ENCODE results near the gene KIRREL3.
"Not testable (repeated sequence)": the region's sequence is repeated elsewhere in the genome, so short reads cannot be mapped to it uniquely, and the experiment has no call there.

KIRREL3 gene

DNA sequence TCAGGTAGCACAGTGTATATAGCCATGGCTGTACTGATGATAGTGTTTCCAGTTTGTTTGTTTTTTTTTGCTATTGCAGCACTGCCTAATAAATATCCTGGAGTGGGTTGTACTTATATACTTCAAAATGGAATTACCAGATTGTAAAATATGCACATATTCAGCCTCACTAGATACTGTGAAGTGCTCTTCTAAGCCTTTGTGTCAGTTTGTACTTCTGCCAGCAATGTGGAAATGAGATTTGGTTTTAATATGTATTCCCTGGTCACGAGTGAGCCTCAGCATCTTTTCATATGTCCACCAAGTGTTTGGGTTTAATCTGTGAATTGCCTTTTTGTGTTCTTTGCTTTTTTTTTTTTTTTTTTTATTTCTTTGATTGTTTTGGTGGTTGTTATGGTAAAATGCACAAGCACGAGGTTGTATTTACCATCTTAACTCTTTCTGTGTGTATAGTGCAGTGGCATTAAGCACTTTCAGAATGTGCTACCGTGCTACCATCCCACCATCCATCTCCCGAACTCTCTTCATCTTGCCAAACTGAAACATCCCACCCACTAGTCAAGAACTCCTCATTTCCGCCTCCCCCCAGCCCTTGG, 610.2 kb downstream of the KIRREL3 start:
- DNase-seq = no peak

DNA sequence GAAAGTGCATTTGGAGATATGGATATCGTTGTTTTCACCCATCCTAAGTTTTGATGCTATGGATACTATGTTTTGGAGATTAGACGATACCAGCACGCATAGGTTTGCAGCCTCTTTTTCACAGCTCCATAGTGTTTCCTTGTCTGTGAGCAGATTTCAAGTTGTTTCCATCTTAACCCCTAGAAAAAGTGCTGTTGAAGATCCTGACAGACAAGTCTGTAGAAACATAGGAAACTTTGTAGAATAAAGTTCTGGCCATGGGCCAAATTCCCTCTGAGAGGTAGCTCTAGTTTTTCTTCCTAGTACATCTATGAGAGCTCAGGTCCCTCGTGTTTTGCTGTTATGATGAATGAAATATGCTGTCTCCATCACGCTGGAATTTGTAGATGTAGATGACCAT, 612.7 kb downstream of the KIRREL3 start:
- no peak for DNase-seq

- DNase-seq = not testable (repeated sequence)
These were observed 613.9 kb downstream of the KIRREL3 start for GRCh38 chr11:126386729-126387071.

- DNase-seq = no peak
These were observed 614.4 kb downstream of the KIRREL3 start for GRCh38 chr11:126385991-126386728.

DNA sequence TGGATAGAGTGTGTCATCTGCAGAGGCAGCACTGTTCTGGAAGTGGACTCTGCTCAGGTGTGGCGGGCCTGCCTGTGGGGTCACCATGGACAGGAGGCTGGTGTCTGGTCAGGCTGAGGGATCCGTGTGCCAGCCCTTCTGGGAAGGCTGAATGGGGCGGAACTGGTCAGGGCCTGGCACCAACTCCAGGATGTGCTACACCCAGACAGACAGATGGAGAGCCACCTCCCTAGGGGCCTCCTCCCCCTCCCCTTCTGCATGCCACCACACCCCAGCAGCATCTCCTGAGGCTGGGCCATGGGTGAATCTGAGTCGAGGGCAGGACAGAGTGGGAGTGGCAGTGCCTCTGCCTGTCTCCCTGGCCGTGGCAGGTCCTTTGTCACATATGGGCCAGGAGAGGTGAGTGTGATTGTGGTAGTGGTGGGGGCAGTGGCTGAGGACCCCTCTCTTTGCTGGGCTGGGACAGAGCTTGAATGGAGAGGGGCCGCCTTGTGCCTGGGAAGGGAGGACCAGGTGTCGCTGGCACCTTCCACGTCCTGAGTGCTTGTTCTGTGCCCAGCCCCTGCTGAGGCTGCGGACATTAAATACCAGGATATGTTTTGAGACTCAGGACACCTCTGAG, 616.0 kb downstream of the KIRREL3 start:
- no peak for DNase-seq

DNA sequence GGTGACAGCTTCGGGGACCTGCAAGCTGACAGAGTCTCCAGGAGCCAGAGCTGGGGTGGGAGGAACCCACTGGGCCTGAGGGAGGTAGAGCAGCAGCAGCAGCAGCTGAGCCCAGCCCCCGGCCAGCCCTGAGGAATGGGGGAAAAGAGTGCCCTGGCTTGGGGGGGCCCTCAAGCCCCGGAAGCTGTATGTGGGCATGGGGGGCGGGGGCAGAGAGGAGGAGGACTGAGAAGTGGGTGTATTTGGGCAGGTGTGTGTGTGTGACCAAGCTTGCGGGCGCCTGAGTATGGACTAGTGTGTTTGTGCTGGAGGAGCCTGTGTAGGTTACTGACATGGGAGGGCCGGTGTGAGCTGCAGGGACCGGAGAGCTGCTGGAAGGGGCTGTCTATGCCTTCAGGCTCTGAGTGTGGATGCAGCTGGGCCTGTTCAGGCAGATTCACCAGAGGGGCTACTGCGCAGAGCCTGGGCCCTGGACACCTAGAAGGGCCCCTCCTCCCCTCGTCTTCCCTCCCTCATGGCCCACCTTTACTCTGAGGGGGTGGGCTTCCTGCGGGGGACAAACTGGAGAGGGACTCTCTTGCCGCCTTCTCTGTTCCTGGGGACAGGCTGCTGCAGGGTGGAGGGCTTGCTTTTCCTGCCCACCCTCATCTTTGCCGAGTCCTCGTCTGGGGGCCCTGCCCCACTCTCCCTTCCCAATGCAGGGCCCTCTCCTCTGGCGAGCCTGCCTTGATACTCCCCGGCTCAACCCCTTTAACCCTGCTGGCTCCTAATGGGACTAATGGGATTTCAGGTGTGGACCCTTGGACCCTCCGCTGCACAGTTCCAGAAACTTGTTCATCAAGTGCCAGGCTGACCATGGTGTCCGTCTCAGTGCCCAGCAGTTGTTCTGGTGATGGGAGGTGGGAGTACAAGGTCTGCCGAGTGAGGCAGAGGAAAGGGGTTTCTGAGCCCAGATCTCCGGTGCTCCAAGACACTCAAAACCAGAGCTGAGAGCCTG, 616.9 kb downstream of the KIRREL3 start:
- DNase-seq = no peak

DNA sequence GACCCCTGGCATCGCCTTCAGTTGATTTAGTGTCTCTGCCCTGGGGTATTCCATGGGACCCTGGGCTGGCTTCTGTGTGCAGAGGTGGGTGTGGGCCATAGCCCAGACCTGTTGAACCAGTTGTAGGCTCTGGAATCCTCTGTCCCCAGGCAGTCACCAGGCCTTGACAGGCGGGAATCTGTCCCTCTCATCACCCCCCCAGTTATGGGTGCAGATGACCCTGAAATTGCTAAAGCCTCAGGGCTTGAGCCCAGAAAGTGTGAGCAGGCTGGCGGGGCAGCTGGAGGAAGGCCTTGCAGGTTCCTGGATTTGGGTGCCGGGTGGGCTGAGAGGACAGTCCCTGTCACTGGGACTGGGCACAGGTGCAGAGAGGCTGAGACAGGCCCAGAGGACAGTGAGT, 617.9 kb downstream of the KIRREL3 start:
- not testable (repeated sequence) for DNase-seq

- DNase-seq = not testable (repeated sequence)
These were observed 618.6 kb downstream of the KIRREL3 start for GRCh38 chr11:126381960-126382359.

- no peak for DNase-seq
These were observed 619.7 kb downstream of the KIRREL3 start for GRCh38 chr11:126380909-126381308.

DNA sequence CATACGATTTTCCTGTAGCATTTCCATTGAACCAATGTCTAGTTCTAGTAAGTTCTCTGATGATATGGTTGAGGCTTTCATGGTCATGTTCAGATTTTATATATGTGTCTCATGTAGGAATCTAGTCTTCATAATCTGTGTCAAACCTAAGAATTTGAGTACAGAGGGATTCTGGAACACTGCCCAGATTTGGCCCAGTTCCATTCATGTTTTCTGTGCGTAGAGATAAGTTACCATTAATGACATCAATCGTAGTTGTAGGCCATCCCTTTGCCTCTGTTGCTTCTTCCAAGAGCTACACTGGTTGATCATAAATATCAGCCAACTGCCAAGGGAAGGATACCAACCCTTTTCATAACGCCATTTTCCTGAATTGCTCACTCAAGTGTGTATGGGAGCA, 621.8 kb downstream of the KIRREL3 start:
- no peak for DNase-seq

DNA sequence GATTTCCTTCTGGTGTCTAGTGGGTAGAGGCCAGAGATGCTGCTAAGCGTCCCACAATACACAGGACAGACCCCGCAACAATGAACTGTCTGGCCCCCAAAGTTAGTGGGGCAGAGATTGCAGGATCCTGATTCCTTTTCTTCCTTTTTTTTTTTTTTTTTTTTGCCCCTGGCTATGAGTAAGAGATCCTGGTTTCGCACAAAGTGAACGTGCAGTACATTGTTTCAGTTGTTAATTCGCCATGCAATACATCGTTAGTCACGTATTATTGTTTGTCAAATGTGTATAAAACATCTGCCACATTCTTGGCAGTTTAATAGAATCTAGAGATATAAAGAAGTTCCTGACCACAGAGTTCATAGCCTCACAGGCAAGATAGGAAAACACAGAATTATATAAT, 624.8 kb downstream of the KIRREL3 start:
- no peak for DNase-seq

- DNase-seq = not testable (repeated sequence)
These were observed 625.8 kb downstream of the KIRREL3 start for GRCh38 chr11:126374562-126375300.

DNA sequence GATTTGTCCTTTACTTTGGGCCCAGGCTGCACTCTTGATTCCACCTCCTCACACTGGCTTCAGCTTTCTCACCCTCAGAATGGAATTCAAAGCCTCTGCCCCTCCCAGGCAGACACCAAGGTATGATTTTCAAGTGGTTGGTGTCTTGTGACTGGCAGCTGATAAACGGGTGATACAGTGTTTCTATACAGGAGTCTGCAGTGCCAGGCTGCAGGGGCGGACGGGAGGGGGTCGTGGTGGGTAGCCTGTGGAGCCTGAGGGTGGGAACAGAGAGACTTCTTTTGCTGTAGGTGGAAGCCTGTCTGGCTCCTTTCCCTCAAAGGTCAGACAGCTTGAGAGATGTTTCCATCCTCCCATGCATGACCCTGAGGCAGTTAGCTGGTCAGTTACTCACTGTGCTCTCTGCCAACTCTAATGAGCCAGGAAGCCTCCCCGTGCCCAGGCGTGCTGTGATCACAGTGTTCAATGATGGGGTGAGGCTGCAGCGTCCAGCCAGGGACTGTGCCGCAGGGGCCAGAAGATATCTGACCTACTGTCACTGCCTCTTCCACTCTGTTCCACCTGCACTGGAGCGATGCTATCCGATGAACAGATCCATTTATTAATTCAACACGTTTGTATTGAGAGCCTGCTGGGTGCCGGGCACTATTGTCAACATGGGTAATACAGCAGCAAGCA, 627.0 kb downstream of the KIRREL3 start:
- DNase-seq = not testable (repeated sequence)

Data from activated gamma-delta T cell treated with Interleukin-2 at 50 U/mL for 16 hours (primary cell).